Body of pancreas (tissue), 4 donors: ENCODE results near the gene PYGO2.

Experiments
- POLR2A ChIP-seq, 3 donors: fragments of 450-650 bp; IDR thresholded peaks; one replicate each; pipeline ENCODE4 v1.6.1; 2016; ENCODE audit warnings: antibody characterized with exemption in 3 of 3, mild to moderate bottlenecking in 2 of 3
- TF ChIP-seq, protein P1 (sequence below), 7 experiments: fragments of 450-650 bp in 4 of 7; fragments of 200-600 bp in 3 of 7; sonication (generic) in 3 of 7; IDR thresholded peaks; one replicate each; pipeline ENCODE4 v1.5.1; 2016 to 2019; ENCODE audit warnings: antibody characterized with exemption in 7 of 7

DNA sequence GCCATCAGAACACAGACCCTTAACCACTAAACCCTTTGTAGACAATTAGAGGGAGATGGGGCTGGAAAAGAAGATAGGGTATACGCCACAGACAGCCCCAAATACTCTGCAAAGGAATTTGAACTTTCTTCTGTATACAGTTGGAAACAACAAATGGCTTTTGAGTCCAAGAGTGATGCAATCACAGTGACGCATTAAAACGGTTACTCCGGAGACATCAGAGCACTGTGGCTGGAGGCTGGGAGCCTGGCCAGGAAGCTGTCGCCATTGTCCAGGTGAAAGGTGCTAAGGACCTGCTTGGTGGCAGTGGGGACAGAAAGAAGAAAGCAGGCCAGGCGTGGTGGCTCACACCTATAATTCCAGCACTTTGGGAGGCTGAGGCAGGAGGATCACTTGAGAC, 25.7 kb upstream of the PYGO2 start:
- TF ChIP-seq, protein P1, sequence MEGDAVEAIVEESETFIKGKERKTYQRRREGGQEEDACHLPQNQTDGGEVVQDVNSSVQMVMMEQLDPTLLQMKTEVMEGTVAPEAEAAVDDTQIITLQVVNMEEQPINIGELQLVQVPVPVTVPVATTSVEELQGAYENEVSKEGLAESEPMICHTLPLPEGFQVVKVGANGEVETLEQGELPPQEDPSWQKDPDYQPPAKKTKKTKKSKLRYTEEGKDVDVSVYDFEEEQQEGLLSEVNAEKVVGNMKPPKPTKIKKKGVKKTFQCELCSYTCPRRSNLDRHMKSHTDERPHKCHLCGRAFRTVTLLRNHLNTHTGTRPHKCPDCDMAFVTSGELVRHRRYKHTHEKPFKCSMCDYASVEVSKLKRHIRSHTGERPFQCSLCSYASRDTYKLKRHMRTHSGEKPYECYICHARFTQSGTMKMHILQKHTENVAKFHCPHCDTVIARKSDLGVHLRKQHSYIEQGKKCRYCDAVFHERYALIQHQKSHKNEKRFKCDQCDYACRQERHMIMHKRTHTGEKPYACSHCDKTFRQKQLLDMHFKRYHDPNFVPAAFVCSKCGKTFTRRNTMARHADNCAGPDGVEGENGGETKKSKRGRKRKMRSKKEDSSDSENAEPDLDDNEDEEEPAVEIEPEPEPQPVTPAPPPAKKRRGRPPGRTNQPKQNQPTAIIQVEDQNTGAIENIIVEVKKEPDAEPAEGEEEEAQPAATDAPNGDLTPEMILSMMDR (IDR thresholded peaks at IDR 0.05) = no peak
- no peak for TF ChIP-seq POLR2A (IDR thresholded peaks at IDR 0.05)
